ENCODE results near the gene DNAH10. TPM values are rescaled to one million over a fixed set of nuclear protein-coding genes. Genes with fewer than 3 reads are reported as not detected.

The DNAH10 gene
- total and polyA plus RNA-seq, 12 donors = 0.06 to 1.5 (median 0.28) TPM

DNA sequence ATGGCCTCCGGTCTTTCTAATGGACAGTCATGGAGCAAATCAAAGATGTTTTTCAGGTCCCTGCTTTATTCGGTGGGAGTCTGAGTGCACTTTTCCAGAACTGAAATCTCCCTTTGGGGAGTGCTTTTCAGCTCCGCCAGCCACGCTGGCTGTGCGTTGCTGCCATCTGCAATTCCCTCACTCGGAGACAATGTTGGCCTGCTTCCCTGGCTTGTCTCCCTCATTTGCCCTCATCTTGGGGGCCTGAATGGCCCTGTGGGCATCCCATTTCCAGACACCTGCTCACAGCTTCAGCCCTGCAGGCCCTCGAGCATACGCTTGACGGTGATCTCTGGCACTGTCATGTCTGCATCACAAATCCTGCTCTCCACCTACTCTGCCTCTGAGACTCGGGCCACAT lies 106.7 kb downstream of the DNAH10 start:
- 82 to 96% (median 87%) methylated on average over 10 of the region's 10 CpGs for WGBS, 4 donors
- intact Hi-C loops (cut with DNase I) = no loop called here
- Histone ChIP-seq H3K4me3 (no peak overlapping the region), H3K36me3 (replicated peaks in 1 of 2) (no peaks in the 10 kb centered on the region), H3K27me3 (peaks cover 6% of the 10 kb centered on the region), H3K27ac (no peak overlapping the region), H3K9me3 (replicated peaks in 1 of 3) (no peaks in the 10 kb centered on the region), H3K4me1 (replicated peaks in 1 of 2) (no peaks in the 10 kb centered on the region)
- TF ChIP-seq, protein P1, sequence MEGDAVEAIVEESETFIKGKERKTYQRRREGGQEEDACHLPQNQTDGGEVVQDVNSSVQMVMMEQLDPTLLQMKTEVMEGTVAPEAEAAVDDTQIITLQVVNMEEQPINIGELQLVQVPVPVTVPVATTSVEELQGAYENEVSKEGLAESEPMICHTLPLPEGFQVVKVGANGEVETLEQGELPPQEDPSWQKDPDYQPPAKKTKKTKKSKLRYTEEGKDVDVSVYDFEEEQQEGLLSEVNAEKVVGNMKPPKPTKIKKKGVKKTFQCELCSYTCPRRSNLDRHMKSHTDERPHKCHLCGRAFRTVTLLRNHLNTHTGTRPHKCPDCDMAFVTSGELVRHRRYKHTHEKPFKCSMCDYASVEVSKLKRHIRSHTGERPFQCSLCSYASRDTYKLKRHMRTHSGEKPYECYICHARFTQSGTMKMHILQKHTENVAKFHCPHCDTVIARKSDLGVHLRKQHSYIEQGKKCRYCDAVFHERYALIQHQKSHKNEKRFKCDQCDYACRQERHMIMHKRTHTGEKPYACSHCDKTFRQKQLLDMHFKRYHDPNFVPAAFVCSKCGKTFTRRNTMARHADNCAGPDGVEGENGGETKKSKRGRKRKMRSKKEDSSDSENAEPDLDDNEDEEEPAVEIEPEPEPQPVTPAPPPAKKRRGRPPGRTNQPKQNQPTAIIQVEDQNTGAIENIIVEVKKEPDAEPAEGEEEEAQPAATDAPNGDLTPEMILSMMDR (IDR thresholded peaks at IDR 0.05) = no peak
- no peak for TF ChIP-seq POLR2A (IDR thresholded peaks at IDR 0.05)
- DNase-seq = no peak

DNA sequence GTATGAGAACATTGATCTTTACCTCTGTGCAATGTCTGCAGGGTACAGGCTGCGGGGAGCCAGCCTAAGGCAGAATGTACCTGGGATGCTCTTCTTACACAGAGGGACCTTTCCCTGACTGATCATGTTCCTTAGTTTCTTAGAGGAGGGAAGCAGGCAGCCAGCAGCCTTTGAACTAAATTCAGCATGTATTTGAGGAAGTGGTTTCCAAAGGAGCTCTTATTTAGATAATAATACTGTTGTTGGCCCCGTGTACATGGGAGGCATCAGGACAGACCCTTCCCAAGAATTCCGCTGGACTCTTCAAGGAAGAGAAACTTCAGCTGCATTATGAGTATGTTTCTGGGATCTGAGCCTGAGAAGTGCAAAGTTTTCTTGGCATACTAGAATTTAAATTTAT lies 111.7 kb downstream of the DNAH10 start:
- H3K4me3 ChIP-seq = no peak overlapping the region
- H3K9me3 ChIP-seq (replicated peaks in 1 of 3) = no peaks in the 10 kb centered on the region
- no peak for TF ChIP-seq POLR2A (IDR thresholded peaks at IDR 0.05)
- TF ChIP-seq, protein P1 (IDR thresholded peaks at IDR 0.05) = no peak
- peaks cover 5% of the 10 kb centered on the region for H3K27me3 ChIP-seq
- no peaks in the 10 kb centered on the region for H3K4me1 ChIP-seq (replicated peaks in 1 of 2)
- 59 to 70% (median 64%) methylated on average over 3 of the region's 3 CpGs for WGBS, 4 donors
- DNase-seq = no peak
- intact Hi-C loops (cut with DNase I) = no loop called here
- no peak overlapping the region for H3K27ac ChIP-seq
- no peaks in the 10 kb centered on the region for H3K36me3 ChIP-seq (replicated peaks in 1 of 2)

DNA sequence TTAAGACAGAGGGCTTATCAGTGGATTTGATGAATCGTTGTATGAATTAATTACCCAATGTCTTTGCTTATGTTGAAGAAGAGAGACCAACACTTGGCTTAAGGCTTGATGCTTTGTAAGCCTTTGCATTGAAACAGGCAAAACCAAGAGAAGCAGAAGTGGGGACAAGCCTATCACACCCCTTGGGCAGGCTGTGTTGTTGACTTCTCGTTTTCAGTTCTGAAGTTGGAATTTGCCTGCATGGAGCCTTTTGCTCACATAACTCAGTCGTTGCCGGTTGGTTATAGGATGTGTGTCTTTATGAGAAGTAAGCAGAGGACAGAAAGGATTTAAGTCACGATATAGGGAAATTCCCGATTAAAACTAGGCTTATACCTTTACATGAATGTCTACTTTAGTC lies 115.9 kb downstream of the DNAH10 start:
- Histone ChIP-seq H3K9me3 (replicated peaks in 1 of 3) (no peaks in the 10 kb centered on the region), H3K27me3 (no peaks in the 10 kb centered on the region), H3K4me1 (replicated peaks in 1 of 2) (no peaks in the 10 kb centered on the region), H3K4me3 (no peak overlapping the region), H3K27ac (no peak overlapping the region), H3K36me3 (replicated peaks in 1 of 2) (no peaks in the 10 kb centered on the region)
- TF ChIP-seq, protein P1 (IDR thresholded peaks at IDR 0.05) = no peak
- no peak for TF ChIP-seq POLR2A (IDR thresholded peaks at IDR 0.05)
- DNase-seq = no peak
- WGBS, 4 donors = 66 to 74% (median 70%) methylated on average over 6 of the region's 6 CpGs
- intact Hi-C loops (cut with DNase I) = no loop called here

DNA sequence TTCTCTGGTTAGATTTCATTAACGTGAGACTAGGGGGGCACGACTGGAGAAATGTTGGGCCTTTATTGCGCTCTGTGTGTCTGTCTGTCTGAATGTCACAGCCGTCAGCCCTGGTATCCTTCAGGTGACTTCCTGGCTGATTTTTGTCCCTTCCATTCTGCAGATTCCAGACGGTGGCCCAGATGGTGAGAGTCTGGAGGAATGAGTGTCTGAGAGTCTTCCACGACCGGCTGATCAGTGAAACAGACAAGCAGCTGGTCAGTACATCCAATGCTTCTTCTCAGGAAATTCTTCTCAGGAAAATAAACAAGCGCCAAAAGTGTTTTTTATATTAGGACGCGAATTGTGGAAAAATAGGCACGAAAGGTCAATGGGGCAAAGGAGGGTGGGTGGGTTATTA lies 117.0 kb downstream of the DNAH10 start:
- no peak for DNase-seq
- Histone ChIP-seq H3K4me1 (replicated peaks in 1 of 2) (no peaks in the 10 kb centered on the region), H3K27ac (no peak overlapping the region), H3K36me3 (replicated peaks in 1 of 2) (no peaks in the 10 kb centered on the region), H3K9me3 (replicated peaks in 1 of 3) (no peaks in the 10 kb centered on the region), H3K27me3 (peaks cover 5% of the 10 kb centered on the region), H3K4me3 (no peak overlapping the region)
- 62 to 73% (median 70%) methylated on average over 10 to 11 of the region's 11 CpGs for WGBS, 4 donors
- intact Hi-C loops (cut with DNase I) = no loop called here
- no peak for TF ChIP-seq POLR2A (IDR thresholded peaks at IDR 0.05)
- TF ChIP-seq, protein P1 (IDR thresholded peaks at IDR 0.05) = no peak

Data from adrenal gland (tissue), 12 donors.